HUDEP-2 (cell line): ENCODE measurements around the gene ACAP3.

Source experiments
- DNase-seq, 76 experiments: peaks; one replicate each; lab custom pipeline; 2025; ENCODE audit not compliant: unreplicated experiment in 76 of 76; lab: John Stamatoyannopoulos, UW

Gene ACAP3

DNA sequence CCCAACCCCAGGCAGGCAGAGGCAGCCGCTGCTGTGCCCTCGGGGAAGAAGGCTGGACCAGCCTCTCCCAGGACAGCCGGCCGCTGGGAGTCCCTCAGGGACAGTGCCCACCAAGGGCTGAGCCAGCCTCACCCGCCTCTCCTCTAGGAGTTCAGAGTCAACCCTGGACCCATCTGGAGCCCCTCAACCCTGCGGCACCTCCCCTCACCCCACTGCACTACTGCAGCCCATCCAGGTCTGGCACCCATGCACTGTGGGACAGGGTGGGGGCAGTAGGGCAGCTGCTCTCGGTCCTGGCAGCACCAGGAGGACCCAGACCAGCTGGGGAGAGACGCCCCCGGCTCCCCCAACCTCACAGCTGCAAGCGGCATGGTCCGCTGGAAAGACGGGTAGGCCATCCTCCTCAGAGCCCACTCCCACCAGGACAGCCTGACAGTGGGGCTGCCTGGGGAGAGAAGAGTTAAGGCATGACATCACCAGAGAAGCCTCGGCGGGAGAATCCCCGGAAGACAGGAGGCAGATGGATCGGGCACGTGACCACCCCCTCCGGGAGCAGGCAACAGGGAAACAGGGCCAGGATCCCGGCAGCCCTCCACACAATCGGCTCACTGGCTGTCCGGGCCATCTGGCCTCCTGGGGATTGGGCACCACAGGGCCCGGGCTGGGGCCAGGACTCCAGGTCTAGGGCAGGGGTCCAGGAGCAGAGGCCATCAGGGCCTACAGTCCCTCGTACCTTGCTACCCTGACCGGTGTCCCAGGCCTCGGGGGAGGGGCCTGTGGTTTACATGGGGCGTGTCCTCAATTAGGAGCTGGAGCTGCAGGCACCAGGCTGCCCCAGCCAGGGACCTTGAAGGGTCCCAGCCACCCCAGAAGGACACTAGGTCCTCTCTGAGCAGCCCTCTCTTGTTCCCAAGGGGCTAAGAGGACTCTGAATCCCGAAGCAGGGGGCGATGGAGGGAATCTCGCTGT, 3.1 kb downstream of the ACAP3 start:
- DNase-seq: peak in 15 of 76 experiments; percentile 9 to 29 (median 21)

DNA sequence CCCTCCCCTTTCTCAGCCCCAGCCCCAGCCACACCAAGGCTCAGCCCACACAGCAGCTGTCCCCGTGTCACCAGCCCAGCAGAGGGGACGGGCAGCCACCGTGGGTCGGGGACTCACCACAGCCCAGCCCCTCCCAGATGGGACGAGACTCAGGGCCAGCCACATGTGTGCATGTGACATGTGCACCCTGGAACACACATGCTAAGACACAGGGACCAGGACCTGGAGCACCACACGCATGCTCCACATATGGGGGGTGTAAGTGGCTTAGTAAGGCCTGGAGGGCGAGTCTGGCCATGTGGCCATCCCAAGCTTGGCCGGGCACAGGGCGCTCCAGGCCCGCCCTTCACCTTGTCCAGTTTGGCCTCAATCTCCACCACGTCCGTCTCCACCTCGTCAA, 4.0 kb downstream of the ACAP3 start:
- DNase-seq: no peak

DNA sequence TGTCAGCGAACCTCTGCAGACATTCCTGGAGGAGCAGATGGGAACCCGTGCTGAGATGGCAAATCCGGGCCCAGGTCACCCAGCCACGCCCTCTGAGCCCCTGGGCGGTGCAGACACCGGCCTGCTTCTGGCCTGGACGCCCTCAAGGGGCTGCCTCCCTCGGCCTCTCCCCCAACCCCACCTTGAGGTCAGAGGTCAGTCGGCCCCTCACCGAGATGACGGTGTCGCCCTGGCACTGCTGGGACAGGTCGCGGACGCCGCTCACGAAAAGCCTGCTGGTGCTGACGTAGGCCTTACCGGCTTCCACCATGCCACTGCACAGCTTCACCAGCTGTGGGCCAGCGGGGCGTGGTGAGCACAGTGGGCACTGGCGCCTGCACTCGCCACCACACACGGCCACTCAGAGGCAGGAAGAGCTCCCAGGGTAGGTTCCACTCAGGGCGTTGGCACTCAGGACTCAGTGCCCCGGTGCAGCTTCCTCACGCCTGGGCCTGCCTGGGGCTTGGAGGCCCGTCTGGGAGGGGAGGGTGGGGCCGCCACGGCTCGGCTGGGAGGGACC, 4.7 kb downstream of the ACAP3 start:
- DNase-seq: peak in 2 of 76 experiments; percentile 13 to 25

DNA sequence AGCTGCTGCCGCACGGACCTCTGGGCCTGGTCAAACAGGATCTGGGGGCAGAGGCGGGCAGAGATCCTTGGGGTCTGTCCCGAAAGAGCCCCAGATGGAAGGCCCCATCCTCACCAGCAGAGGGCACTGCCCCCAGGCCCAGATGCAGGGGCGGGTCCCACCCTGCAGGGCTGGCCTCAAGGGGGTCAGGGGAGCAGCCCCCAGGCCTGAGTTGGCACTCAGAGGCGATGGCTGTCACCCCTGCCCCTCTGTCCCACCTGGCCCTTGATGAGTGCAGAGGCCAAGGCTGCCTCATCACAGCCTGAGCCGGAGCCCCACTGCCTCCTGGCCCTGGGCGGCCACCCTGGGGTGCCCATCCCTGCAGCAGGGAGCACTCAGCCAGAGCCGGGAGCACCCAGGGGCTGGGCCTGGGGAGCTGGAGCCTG, 5.7 kb downstream of the ACAP3 start:
- DNase-seq: no peak

DNA sequence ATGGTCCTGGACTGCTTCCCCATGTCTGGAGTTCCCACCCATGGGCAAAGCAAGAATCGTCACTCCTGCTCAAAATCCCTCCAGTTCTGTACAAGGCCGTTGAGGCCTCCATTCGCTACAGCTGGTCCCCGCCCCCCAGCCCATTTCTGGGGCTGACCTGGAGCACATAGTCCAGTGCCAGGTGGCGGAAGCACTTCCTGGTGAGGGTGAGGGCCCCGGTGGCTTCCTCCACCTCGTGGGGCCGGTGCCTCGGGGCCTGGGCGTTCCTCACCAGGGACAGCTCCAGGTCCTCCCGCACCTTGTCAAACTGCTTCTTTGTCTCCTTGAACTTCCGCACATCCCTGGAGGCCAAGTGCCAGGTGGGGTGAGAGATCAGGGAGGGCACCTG, 7.4 kb downstream of the ACAP3 start:
- DNase-seq: no peak

DNA sequence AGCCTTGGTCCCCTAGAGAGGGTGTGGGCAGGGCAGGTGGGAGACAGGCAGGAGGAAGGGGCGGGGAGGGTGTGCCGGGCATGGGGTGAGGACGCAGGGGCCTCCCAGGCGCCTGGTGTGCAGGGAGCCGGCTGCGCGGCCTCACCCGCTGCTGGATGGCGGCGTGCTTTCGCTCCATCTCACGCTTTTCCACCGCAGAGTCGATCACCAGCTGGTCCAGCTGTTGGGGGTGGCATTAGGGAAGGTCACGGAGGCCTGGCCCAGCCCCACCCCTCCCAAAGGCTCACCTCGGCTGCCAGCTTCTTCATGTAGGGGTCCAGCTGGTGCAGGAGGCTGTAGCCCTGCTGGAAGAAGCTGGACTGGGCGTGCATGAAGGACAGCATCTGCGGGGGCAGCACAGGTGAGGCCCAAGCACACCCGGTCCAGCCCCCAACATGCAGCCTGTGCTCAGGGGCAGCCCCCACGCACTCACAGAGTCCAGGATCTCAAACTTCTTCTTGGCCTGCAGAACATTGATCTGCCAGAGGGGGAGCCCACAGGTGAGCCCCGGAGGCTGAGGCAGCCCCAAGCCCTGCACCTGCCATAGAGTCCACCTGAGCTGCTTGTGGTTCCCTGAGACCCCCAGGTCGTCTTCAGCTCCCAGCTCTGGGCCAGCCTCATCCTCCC, 7.9 kb downstream of the ACAP3 start:
- peak in 1 of 76 experiments; percentile 21 for DNase-seq

DNA sequence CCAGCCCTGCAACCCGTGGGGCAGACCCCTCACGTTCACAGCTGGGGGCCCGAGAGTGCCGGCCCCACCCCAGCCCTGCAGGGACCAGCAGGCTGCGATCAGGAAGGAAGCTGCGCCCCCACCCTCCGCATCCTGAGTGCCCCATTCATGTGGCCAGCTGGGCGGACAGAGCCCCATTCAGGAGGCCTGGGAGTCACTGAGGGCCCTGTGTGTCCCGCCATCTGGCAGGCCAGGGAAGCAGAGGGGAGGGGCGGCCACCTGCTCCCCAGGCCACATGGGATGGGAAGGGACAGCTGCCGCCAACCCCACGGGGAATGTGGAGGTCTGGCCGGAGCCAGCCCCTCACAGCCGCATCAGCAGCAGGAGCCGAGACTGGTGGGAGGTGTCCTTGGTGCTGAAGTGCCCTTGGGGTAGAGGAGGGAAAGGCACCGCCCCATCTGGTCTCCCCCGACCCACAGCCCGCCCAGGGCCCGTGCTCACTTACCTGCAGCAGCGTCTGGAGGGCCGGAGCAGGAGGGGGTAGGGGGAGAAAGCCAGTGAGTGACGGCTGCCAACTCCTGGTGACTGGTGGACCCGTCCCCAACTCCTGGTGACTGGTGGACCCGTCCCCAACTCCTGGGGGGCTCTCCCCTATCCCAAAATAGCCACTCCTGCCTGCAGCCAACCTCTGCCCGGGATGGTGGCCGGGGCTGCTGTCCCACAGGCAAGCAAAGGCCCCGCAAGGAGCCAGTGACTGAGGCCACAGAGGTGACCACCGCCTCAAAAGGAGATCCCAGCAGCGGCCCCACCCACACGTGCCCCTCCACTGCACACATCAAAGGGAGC, 8.7 kb downstream of the ACAP3 start:
- peak in 1 of 76 experiments; percentile 22 for DNase-seq

DNA sequence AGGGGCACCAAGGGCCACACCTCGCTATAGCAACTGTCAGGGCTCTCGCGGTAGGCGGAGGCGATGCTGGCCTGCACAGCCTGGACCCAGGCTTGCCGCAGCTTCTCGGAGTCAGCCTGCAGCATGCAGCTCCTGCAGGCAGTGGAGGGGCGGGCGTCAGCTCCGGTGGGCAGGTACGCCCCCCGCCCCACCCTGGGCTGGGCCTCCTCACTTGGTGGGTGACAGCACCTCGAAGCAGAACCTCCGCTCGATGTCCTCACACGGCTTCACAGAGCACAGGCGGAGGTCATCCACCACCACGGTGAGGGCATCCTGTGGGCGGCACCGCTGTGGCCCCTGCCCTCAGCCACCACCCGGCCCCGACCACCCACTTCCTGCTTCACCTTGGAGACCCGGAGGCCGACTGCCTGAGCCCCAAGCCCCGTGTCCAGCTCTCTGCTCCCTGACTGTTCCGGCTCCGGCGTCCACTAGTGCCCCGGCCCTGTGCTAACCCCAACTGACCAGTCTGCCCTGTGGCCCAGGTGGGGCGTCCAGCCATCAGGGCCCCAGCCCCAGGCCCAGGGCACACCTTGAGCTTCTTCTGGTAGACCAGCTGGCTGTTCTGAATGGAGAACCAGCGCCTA, 9.8 kb downstream of the ACAP3 start:
- DNase-seq: no peak

DNA sequence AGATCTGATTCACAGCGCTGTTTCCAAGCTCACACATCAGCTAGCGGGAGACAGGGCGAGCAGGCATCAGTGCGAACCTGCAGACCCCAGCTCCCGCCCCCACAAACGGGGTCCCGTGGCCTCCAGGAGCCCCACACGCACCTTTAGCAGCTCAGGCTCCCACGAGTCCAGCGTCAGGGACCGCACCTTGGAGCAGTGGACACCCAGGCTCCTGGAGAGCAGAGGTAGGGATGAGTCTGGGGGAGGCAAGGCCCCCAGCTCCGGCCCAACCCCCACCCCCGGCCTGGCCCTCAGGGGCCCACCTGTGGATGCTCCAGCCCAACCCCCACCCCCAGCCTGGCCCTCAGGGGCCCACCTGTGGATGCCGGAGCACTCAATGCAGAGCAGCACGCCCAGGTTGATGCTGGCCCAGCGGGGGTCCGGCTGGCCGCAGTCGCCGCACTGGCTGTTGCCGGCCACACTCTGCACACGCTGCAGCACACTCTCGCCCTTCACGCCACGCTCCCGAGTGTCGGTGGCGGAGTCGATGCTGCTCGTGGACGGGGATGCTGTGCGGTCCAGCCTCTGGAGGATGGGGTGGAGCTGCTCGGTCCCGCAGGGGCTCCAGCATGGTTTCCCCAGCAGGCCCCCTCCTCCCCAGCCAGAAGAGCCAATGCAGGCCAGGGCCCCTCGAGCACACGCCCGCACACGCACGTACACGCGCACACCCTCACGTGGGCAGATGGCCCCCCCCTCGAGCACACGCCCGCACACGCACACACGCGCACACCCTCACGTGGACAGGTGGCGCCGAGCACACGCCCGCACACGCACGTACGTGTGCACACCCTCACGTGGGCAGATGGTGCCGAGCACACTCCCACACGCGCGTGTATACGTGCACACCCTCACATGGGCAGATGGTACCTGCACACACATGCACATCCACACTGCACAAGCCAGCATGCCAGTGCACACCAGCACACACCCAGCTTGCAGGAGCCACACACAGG, 11.4 kb downstream of the ACAP3 start:
- DNase-seq: no peak

DNA sequence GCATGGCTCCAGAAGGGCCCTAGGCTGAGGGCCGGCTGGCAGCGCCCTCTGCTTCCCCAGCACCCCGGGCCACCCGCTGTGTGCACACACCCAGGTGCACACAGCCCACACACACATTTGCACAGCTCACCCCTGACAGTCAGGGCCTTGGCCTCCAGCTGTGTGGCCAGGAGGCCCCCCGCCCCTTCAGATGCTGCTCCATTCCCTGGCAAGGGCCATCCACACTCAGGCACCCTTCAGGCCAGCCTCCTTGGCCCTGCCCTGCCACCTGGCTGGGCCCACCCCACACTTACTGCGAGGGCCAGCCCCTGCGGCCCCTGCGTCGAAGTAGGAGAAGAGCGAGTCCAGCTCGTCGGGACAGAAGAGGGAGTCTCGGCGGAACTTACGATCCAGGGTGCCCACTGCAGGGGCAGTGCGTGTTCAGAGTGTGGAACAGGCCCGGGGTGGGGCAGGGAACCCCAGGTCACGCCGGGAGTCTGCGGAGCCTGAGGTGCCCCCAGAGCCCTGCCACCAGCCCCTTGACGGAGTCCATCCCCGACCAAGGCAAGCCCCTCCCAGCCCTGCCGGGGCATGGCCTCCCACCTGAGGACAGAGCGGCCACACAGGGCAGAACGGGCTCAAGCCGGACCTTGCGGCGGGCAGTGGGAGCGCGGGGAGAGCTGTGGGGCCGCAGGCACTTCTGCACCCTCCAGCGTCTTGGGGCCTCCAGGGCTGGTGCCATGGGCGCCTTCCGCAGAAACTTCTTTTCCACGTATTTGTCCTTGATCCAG, 12.4 kb downstream of the ACAP3 start:
- DNase-seq: no peak

DNA sequence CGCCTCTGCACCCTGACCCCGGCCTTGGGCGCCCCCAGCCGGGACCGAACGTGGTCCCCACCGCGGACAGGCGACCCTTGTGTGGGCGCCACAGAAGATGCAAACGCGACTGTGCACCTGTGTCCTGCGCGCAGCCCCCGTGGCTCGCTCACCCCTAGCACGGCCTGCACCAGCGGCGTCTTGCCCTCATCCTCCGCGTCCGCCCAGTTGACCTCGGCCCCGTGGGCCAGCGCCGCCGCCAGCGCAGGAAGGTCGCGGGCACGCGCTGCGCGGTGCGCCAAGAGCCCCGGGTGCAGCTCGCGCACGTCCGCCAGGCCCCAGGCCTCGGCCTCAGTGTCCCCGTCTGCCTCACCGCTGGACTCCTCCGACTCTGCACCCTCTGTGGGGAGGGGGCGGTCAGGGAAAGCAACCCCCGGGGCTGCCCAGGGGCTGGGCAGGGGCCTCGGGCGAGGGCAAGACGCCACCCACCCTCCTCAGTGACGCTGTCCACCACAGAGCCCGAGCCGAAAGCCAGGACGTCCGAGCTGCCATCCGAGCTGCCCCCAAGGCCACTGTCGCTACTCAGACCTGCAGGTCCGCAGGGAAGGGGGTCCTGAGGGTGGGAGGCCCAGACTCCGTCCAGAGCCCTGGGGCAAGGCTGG, 13.4 kb downstream of the ACAP3 start:
- DNase-seq: no peak

DNA sequence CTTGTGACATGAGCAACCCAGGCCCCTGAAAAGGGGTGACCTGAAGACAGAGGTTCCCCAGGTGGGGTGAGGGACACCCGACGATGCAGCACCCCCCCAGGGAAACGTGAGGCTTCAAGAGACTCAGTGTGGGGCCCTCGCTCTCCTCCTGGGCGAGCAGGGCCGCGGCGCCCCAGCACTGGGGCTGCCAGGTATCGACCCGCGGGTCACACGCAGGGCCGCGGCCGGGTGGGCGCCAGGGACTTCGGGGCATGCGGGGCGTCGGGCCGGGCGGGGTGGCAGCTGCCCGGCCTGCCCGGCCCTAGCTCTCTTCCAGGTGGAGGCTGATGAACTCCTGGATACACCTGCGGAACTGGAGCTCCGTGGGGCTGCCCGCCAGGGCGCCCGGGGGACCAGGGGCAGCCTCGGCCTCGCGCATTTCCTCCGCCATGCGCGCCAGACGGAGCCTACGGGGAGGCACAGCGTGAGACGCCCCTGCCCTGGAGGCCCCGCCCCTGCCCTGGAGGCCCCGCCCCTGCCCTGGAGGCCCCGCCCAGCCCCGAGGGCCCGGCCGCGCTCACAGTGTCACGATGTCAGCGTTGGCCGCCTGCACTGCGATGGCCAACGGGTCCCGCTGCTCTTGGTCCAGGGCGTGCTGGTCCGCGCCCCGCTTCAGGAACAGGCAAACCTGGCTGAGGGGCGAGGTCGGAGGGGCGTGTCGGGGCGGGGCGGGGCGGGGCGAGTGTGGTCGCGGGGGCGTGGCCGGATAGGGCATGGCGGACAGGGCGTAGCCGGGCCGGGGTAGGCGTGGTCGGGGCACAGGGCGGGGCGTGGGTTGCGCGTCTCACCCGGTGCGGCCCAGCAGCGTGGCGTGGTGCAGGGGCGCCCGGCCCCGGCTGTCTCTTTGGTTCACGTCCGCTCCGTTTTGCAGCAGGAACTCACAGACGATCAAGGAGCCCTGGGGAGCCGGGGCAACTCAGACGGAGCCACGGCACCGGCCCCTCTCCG, 14.2 kb downstream of the ACAP3 start:
- DNase-seq: peak in 15 of 76 experiments; percentile 15 to 43 (median 23)

DNA sequence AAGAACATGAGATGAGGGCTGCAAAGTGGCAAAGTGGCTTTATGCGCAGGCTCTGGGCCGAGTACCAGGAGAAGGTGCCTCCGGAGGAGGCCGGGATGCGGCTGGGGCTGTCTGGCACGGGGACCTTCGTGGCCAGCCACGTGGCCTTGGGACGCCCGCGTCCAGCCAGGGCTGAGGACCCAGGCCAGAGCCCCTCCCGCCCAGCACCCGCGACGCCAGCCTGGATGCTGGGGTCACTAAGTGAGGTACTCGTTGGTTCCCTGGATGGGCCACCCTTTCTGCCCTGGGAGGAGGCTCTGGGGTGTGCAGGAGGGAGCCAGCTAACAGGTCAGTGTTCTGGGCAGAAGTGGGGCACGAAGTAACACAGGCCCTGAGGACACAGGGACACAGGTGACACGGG, 14.9 kb downstream of the ACAP3 start:
- DNase-seq: no peak

DNA sequence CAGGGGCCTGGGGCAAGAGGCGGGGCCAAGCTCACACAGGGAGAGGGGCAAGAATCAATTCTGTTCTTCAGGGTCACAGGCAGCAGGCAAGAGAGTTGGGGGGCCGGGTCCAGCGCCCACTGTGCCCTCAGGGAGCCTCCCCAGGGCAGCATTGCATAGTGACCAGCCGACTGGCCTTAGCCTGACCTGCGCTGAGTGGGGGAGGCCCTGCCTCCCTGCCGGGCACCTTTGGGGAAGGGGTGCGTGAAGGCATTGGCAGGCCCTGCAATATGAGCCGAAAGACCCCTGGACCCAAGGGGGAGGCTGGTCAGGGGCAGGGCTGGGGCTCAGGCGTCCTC, 15.3 kb downstream of the ACAP3 start:
- no peak for DNase-seq

DNA sequence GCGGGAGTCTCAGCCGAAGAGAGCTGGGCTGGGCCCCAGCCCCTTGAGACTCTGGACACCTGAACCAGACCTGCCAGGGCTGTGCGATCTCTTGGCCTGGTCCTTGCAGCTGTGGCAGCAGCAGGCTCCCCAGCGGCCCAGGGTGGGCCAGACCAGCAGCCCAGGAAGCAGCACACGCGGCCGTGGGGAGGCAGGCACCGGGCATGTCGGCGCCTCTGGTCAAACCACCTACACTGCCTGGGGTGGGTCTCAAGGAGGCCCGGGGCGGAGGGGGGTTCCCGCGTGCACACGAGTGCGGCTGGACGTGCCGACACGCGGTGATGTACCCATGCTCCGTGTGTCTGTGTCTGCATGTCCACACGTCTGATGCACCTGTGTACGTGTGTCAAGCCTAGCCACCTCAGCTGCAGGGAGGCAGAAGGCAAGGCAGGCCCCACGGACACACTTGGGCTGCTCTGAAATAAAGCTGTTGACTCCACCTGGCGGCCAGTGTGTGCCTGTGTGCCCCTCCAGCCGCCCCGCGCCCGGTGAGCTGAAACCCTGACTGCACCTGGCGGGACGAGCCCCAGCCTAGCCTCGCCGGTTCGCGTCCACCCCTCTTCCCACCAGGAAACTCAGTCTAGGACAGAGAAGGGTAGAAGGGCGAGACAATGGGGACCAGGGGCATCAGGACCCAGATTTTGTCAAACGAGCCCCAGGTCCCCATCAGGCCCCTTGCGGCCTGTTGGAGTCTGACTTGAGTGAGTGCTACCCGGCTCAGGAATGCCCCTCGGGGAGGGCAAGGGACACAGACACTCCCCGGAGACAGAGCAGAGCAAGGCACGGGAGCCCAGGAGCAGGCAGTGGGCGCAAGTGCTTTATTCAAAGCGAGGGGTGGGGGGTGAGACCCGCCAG, 15.9 kb downstream of the ACAP3 start:
- peak in 65 of 76 experiments; percentile 13 to 76 (median 44) for DNase-seq
